Airway epithelial cell (primary cell): ENCODE results near the gene THAP9. TPM values are rescaled to one million over a fixed set of nuclear protein-coding genes. Genes with fewer than 3 reads are reported as not detected.

Experiments
- total RNA-seq: library from RNA; depleted of rRNA; stranded (reverse); fragments of >200 nt; gene quantifications from 2 replicates; pipeline ENCODE4 v1.2.3, GENCODE V29; 2015

Gene THAP9, protein sequence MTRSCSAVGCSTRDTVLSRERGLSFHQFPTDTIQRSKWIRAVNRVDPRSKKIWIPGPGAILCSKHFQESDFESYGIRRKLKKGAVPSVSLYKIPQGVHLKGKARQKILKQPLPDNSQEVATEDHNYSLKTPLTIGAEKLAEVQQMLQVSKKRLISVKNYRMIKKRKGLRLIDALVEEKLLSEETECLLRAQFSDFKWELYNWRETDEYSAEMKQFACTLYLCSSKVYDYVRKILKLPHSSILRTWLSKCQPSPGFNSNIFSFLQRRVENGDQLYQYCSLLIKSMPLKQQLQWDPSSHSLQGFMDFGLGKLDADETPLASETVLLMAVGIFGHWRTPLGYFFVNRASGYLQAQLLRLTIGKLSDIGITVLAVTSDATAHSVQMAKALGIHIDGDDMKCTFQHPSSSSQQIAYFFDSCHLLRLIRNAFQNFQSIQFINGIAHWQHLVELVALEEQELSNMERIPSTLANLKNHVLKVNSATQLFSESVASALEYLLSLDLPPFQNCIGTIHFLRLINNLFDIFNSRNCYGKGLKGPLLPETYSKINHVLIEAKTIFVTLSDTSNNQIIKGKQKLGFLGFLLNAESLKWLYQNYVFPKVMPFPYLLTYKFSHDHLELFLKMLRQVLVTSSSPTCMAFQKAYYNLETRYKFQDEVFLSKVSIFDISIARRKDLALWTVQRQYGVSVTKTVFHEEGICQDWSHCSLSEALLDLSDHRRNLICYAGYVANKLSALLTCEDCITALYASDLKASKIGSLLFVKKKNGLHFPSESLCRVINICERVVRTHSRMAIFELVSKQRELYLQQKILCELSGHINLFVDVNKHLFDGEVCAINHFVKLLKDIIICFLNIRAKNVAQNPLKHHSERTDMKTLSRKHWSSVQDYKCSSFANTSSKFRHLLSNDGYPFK
- total RNA-seq = 0.84 and 2.6 TPM in 2 replicates

GRCh38 chr4:82900411-82901182 is at the start of gene THAP9:
TSS of gene THAP9 (plus strand) at chr4:82900735. CDS start at chr4:82900803, 68 bp downstream.

GRCh38 chr4:82890901-82891706 is 9.4 kb upstream of the THAP9 start, which contains the start of gene SEC31A:
TSS of gene SEC31A (minus strand) at chr4:82891153. CDS start at chr4:82881936, 9,217 bp downstream.

Other genes with a start within 250 kb of the THAP9 start
- gene SCD5, start 101.9 kb upstream of the THAP9 start, total RNA-seq = 26.2 and 29.3 TPM in 2 replicates
- 71.9 and 108 TPM in 2 replicates for gene SEC31A, start 9.6 kb upstream of the THAP9 start, total RNA-seq
- 6.4 and 9.0 TPM in 2 replicates for gene LIN54, start 110.1 kb downstream of the THAP9 start, total RNA-seq
- gene COPS4, start 134.4 kb downstream of the THAP9 start, total RNA-seq = 39.8 and 51.8 TPM in 2 replicates
- gene PLAC8, start 214.0 kb downstream of the THAP9 start, total RNA-seq = 4.7 and 9.8 TPM in 2 replicates